IMR-90 (cell line): Measurements from ENCODE around the gene NOVA2. TPM values are rescaled to one million over a fixed set of nuclear protein-coding genes. Genes with fewer than 3 reads are reported as not detected.

Source experiments
- ATAC-seq: fragments of 200-7000 bp; cut with Tn5 transposase; 2 replicates; pipeline ENCODE4 v1.9.1; 2020; ENCODE audit warnings: low read depth, mild to moderate bottlenecking, moderate library complexity
- BruUV-seq: library from RNA; stranded (reverse); fragments of 400-500 nt; replicated peaks from 2 replicates; lab custom pipeline; 2021; lab: Mats Ljungman, UMichigan
- CTCF ChIA-PET: fragments of 300-600 bp; formaldehyde crosslinking; extraction: SDS; loops from one replicate; lab custom pipeline; 2021; ENCODE audit warnings: antibody characterized with exemption; lab: Yijun Ruan, JAX
- POLR2A ChIA-PET: fragments of 300-600 bp; sonication (Branson Sonifier 250); formaldehyde crosslinking; loops from one replicate; lab custom pipeline; 2022; ENCODE audit warnings: antibody characterized with exemption; ENCODE audit not compliant: unreplicated experiment; lab: Charles Lee
- DNase-seq: peaks from one replicate; pipeline ENCODE4 v3.0.0; 2013
- H2AFZ ChIP-seq: replicated peaks from 2 replicates; pipeline ENCODE3; 2013; ENCODE audit warnings: low read length, mild to moderate bottlenecking; ENCODE audit not compliant: poor library complexity
- H2AK5ac ChIP-seq: 2 replicates; pipeline ENCODE4 v1.6.1; 2013; ENCODE audit warnings: low read depth, low read length, inconsistent platforms
- H2AK9ac ChIP-seq: replicated peaks from 2 replicates; pipeline ENCODE3; 2013; ENCODE audit warnings: mild to moderate bottlenecking, low read depth, low read length, moderate library complexity; ENCODE audit not compliant: poor library complexity
- H2BK120ac ChIP-seq: 2 replicates; pipeline ENCODE4 v1.6.1; 2013; ENCODE audit warnings: low read depth, low read length, inconsistent platforms
- H2BK15ac ChIP-seq: 3 replicates; pipeline ENCODE4 v1.6.1; 2013; ENCODE audit warnings: low read depth, low read length, inconsistent platforms
- H2BK20ac ChIP-seq: 2 replicates; pipeline ENCODE4 v1.6.1; 2013; ENCODE audit warnings: low read depth, mild to moderate bottlenecking, inconsistent platforms, low read length, moderate library complexity
- H2BK5ac ChIP-seq: 2 replicates; pipeline ENCODE4 v1.6.1; 2013; ENCODE audit warnings: mild to moderate bottlenecking, low read depth, low read length, inconsistent platforms; ENCODE audit not compliant: poor library complexity, severe bottlenecking
- H3K14ac ChIP-seq: replicated peaks from 2 replicates; pipeline ENCODE4 v1.6.1; 2013; ENCODE audit warnings: low read depth, low read length, inconsistent platforms
- H3K18ac ChIP-seq: 2 replicates; pipeline ENCODE4 v1.6.1; 2013; ENCODE audit warnings: low read depth, low read length, control low read depth
- H3K23ac ChIP-seq: 2 replicates; pipeline ENCODE4 v1.6.1; 2013; ENCODE audit warnings: low read depth, low read length, inconsistent platforms
- H3K27ac ChIP-seq: 2 replicates; pipeline ENCODE4 v1.5.1; 2013; ENCODE audit warnings: mild to moderate bottlenecking, control low read depth, low read length; ENCODE audit not compliant: insufficient read depth
- H3K27me3 ChIP-seq: 2 replicates; pipeline ENCODE4 v1.6.1; 2013; ENCODE audit warnings: low read length; ENCODE audit not compliant: control insufficient read depth, insufficient read depth
- H3K36me3 ChIP-seq: 2 replicates; pipeline ENCODE4 v1.6.1; 2013; ENCODE audit warnings: low read length, mixed read lengths; ENCODE audit not compliant: control insufficient read depth, insufficient read depth
- H3K4ac ChIP-seq: 2 replicates; pipeline ENCODE4 v1.6.1; 2013; ENCODE audit warnings: low read depth, low read length, inconsistent platforms
- H3K4me1 ChIP-seq: 2 replicates; pipeline ENCODE4 v1.6.1; 2013; ENCODE audit warnings: low read length, mixed read lengths; ENCODE audit not compliant: control insufficient read depth, insufficient read depth
- H3K4me2 ChIP-seq: 2 replicates; pipeline ENCODE4 v1.6.1; 2013; ENCODE audit warnings: low read depth, mild to moderate bottlenecking, control low read depth, low read length, moderate library complexity
- H3K4me3 ChIP-seq: 2 replicates; pipeline ENCODE4 v1.5.1; 2013; ENCODE audit warnings: low read depth, mild to moderate bottlenecking, control low read depth, low read length, moderate library complexity; ENCODE audit not compliant: insufficient read depth
- H3K56ac ChIP-seq: 2 replicates; pipeline ENCODE4 v1.6.1; 2013; ENCODE audit warnings: low read length, inconsistent platforms; ENCODE audit not compliant: insufficient read depth; ENCODE audit errors: extremely low read depth
- H3K79me1 ChIP-seq, 2 experiments: 2 replicates each; pipeline ENCODE4 v1.6.1; 2013; ENCODE audit warnings: low read length in 2 of 2, inconsistent platforms in 1 of 2, low read depth in 1 of 2
- H3K9ac ChIP-seq: 2 replicates; pipeline ENCODE4 v1.6.1; 2013; ENCODE audit warnings: low read depth, low read length, control low read depth
- H3K9me1 ChIP-seq: 2 replicates; pipeline ENCODE4 v1.6.1; 2013; ENCODE audit warnings: low read length, inconsistent platforms; ENCODE audit not compliant: insufficient read depth
- H3K9me3 ChIP-seq: 2 replicates; pipeline ENCODE4 v1.6.1; 2013; ENCODE audit warnings: low read length; ENCODE audit not compliant: control insufficient read depth, insufficient read depth
- H4K20me1 ChIP-seq: 2 replicates; pipeline ENCODE4 v1.6.1; 2013; ENCODE audit warnings: low read length, inconsistent platforms; ENCODE audit not compliant: insufficient read depth
- H4K5ac ChIP-seq: 2 replicates; pipeline ENCODE4 v1.6.1; 2013; ENCODE audit warnings: mild to moderate bottlenecking, low read depth, low read length, control low read depth
- H4K8ac ChIP-seq, 2 experiments: 2 replicates each; pipeline ENCODE4 v1.6.1; 2013; ENCODE audit warnings: low read depth in 2 of 2, low read length in 2 of 2, control low read depth in 1 of 2, inconsistent platforms in 1 of 2
- H4K91ac ChIP-seq: 2 replicates; pipeline ENCODE4 v1.6.1; 2013; ENCODE audit warnings: low read depth, low read length, inconsistent platforms; ENCODE audit not compliant: insufficient read depth
- BHLHE40 ChIP-seq: fragments of 150-350 bp; IDR thresholded peaks from 2 replicates; pipeline ENCODE4 v1.6.1; 2016; ENCODE audit warnings: mild to moderate bottlenecking, low read depth, low read length
- CEBPB ChIP-seq: IDR thresholded peaks from 2 replicates; pipeline ENCODE4 v1.6.1; 2012; ENCODE audit warnings: low read depth, low read length, improper control_type of control experiment
- CHD1 ChIP-seq: IDR thresholded peaks from 2 replicates; pipeline ENCODE4 v1.6.1; 2012; ENCODE audit warnings: low read depth, low read length, improper control_type of control experiment
- CTCF ChIP-seq: conservative IDR thresholded peaks from 2 replicates; pipeline ENCODE4 v1.5.1; 2012; ENCODE audit warnings: mild to moderate bottlenecking, low read depth, low read length, improper control_type of control experiment
- ELK1 ChIP-seq: fragments of 150-350 bp; IDR thresholded peaks from 2 replicates; pipeline ENCODE4 v1.6.1; 2016; ENCODE audit warnings: low read depth, mild to moderate bottlenecking, low read length, moderate library complexity, borderline replicate concordance
- FOS ChIP-seq: fragments of 150-350 bp; IDR thresholded peaks from 2 replicates; pipeline ENCODE4 v1.6.1; 2016; ENCODE audit warnings: low read depth, low read length
- NFE2L2 ChIP-seq: fragments of 150-350 bp; IDR thresholded peaks from 2 replicates; pipeline ENCODE4 v1.6.1; 2016; ENCODE audit warnings: low read depth, mild to moderate bottlenecking, low read length
- RAD21 ChIP-seq: IDR thresholded peaks from 2 replicates; pipeline ENCODE4 v1.6.1; 2012; ENCODE audit warnings: low read length, improper control_type of control experiment
- RCOR1 ChIP-seq: IDR thresholded peaks from 2 replicates; pipeline ENCODE4 v1.6.1; 2012; ENCODE audit warnings: mild to moderate bottlenecking, low read length, improper control_type of control experiment; ENCODE audit not compliant: insufficient replicate concordance
- SMC3 ChIP-seq: fragments of 150-350 bp; IDR thresholded peaks from 2 replicates; pipeline ENCODE4 v1.6.1; 2016; ENCODE audit warnings: low read depth, mild to moderate bottlenecking, antibody characterized with exemption, low read length, moderate library complexity
- WGBS, 2 experiments: methylation state at CpG; one replicate each; pipeline versions ENCODE4 v1.1.5 to v1.1.7; 2013; ENCODE audit warnings: missing lambda C conversion rate in 2 of 2; ENCODE audit not compliant: insufficient read length in 1 of 2; ENCODE audit errors: extremely low coverage in 2 of 2; 5-methylcytosine and 5-hydroxymethylcytosine counted together
- dilution Hi-C: fragments of 300-500 bp; cut with HindIII; formaldehyde crosslinking; loops from one replicate; pipeline ENCODE4 v1.14.3; 2018; ENCODE audit warnings: low sequenced_read_pairs; ENCODE audit not compliant: unreplicated experiment
- in situ Hi-C: fragments of 300-500 bp; cut with MboI; formaldehyde crosslinking; loops from 3 replicates; pipeline ENCODE4 v1.14.3; 2019; ENCODE audit warnings: low sequenced_read_pairs, inconsistent platforms, mixed read lengths
- intact Hi-C: fragments of 100-400 bp; cut with micrococcal nuclease; formaldehyde crosslinking; loops from 2 replicates; pipeline ENCODE4 v1.10.0; 2022
- polyA plus RNA-seq, 3 experiments: library from polyadenylated mRNA; depleted of rRNA; stranded (reverse); fragments of >200 nt; gene quantifications; 2 replicates each; pipeline ENCODE4 v1.2.3, GENCODE V29; 2012; ENCODE audit warnings: low replicate concordance in 1 of 3
- total RNA-seq: library from RNA; depleted of rRNA; stranded (reverse); fragments of >200 nt; gene quantifications from 2 replicates; pipeline ENCODE4 v1.2.3, GENCODE V29; 2012
- TF ChIP-seq, protein P1 (sequence below): fragments of 150-350 bp; IDR thresholded peaks from 2 replicates; pipeline ENCODE4 v1.6.1; 2017; ENCODE audit warnings: mild to moderate bottlenecking, antibody characterized with exemption, low read length, low read depth

The NOVA2 gene
- total and polyA plus RNA-seq, 2 of the 4 experiments (the other 2 are of a cell fraction), result 0.03 TPM; not detected in 1

GRCh38 chr19:45917421-45918091, 56.1 kb downstream of the NOVA2 start:
- Histone ChIP-seq H3K56ac (no peak overlapping the region), H2BK20ac (no peak overlapping the region), H3K27me3 (peaks cover 38% of the 10 kb centered on the region), H3K9me1 (peaks cover 3% of the 10 kb centered on the region; the same call in 1 of the 2 replicates), H3K36me3 (no peaks in the 10 kb centered on the region), H3K9ac (no peak overlapping the region), H2AK5ac (no peak overlapping the region), H3K4me2 (no peak overlapping the region), H3K4ac (no peak overlapping the region), H4K8ac (no peak overlapping the region), H2AFZ (no peak overlapping the region), H3K23ac (no peak overlapping the region), H4K5ac (no peak overlapping the region), H2BK120ac (no peak overlapping the region), H2BK5ac (no peak overlapping the region), H3K9me3 (no peaks in the 10 kb centered on the region), H2BK15ac (no peak overlapping the region), H3K18ac (no peak overlapping the region), H3K14ac (no peak overlapping the region), H3K4me3 (no peak overlapping the region), H3K4me1 (no peaks in the 10 kb centered on the region), H4K20me1 (no peaks in the 10 kb centered on the region), H2AK9ac (no peak overlapping the region), H3K79me1 (no peaks in the 10 kb centered on the region), H4K91ac (no peak overlapping the region), H3K27ac (no peak overlapping the region)
- no TSS peak for BruUV-seq
- dilution Hi-C loops, result no loop called here
- in situ Hi-C loops, result no loop called here
- no peak for DNase-seq
- no peak for ATAC-seq
- intact Hi-C loops, result no loop called here
- no peak for TF ChIP-seq ELK1
- no peak for TF ChIP-seq SMC3
- TF ChIP-seq FOS, result no peak
- TF ChIP-seq CHD1, result no peak
- no peak for TF ChIP-seq RAD21
- TF ChIP-seq, protein P1, sequence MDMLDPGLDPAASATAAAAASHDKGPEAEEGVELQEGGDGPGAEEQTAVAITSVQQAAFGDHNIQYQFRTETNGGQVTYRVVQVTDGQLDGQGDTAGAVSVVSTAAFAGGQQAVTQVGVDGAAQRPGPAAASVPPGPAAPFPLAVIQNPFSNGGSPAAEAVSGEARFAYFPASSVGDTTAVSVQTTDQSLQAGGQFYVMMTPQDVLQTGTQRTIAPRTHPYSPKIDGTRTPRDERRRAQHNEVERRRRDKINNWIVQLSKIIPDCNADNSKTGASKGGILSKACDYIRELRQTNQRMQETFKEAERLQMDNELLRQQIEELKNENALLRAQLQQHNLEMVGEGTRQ, result no peak
- TF ChIP-seq RCOR1, result no peak
- TF ChIP-seq NFE2L2, result no peak
- TF ChIP-seq CEBPB, result no peak
- TF ChIP-seq CTCF, result no peak
- no peak for TF ChIP-seq BHLHE40
- CTCF ChIA-PET, result no interaction called here
- POLR2A ChIA-PET, result no interaction called here
- no CpG with 5 or more reads among the region's 4 CpGs for WGBS, 2 experiments
